IMR-90 (cell line): ENCODE results near the gene TPH1. TPM values are rescaled to one million over a fixed set of nuclear protein-coding genes. Genes with fewer than 3 reads are reported as not detected.

Experiments
- ATAC-seq: fragments of 200-7000 bp; cut with Tn5 transposase; 2 replicates; pipeline ENCODE4 v1.9.1; 2020; ENCODE audit warnings: low read depth, mild to moderate bottlenecking, moderate library complexity
- BruUV-seq: library from RNA; stranded (reverse); fragments of 400-500 nt; replicated peaks from 2 replicates; lab custom pipeline; 2021; lab: Mats Ljungman, UMichigan
- CTCF ChIA-PET: fragments of 300-600 bp; formaldehyde crosslinking; extraction: SDS; loops from one replicate; lab custom pipeline; 2021; ENCODE audit warnings: antibody characterized with exemption; lab: Yijun Ruan, JAX
- POLR2A ChIA-PET: fragments of 300-600 bp; sonication (Branson Sonifier 250); formaldehyde crosslinking; loops from one replicate; lab custom pipeline; 2022; ENCODE audit warnings: antibody characterized with exemption; ENCODE audit not compliant: unreplicated experiment; lab: Charles Lee
- DNase-seq: peaks from one replicate; pipeline ENCODE4 v3.0.0; 2013
- H2AFZ ChIP-seq: replicated peaks from 2 replicates; pipeline ENCODE3; 2013; ENCODE audit warnings: low read length, mild to moderate bottlenecking; ENCODE audit not compliant: poor library complexity
- H2AK5ac ChIP-seq: 2 replicates; pipeline ENCODE4 v1.6.1; 2013; ENCODE audit warnings: low read depth, low read length, inconsistent platforms
- H2AK9ac ChIP-seq: replicated peaks from 2 replicates; pipeline ENCODE3; 2013; ENCODE audit warnings: mild to moderate bottlenecking, low read depth, low read length, moderate library complexity; ENCODE audit not compliant: poor library complexity
- H2BK120ac ChIP-seq: 2 replicates; pipeline ENCODE4 v1.6.1; 2013; ENCODE audit warnings: low read depth, low read length, inconsistent platforms
- H2BK15ac ChIP-seq: 3 replicates; pipeline ENCODE4 v1.6.1; 2013; ENCODE audit warnings: low read depth, low read length, inconsistent platforms
- H2BK20ac ChIP-seq: 2 replicates; pipeline ENCODE4 v1.6.1; 2013; ENCODE audit warnings: low read depth, mild to moderate bottlenecking, inconsistent platforms, low read length, moderate library complexity
- H2BK5ac ChIP-seq: 2 replicates; pipeline ENCODE4 v1.6.1; 2013; ENCODE audit warnings: mild to moderate bottlenecking, low read depth, low read length, inconsistent platforms; ENCODE audit not compliant: poor library complexity, severe bottlenecking
- H3K14ac ChIP-seq: replicated peaks from 2 replicates; pipeline ENCODE4 v1.6.1; 2013; ENCODE audit warnings: low read depth, low read length, inconsistent platforms
- H3K18ac ChIP-seq: 2 replicates; pipeline ENCODE4 v1.6.1; 2013; ENCODE audit warnings: low read depth, low read length, control low read depth
- H3K23ac ChIP-seq: 2 replicates; pipeline ENCODE4 v1.6.1; 2013; ENCODE audit warnings: low read depth, low read length, inconsistent platforms
- H3K27ac ChIP-seq: 2 replicates; pipeline ENCODE4 v1.5.1; 2013; ENCODE audit warnings: mild to moderate bottlenecking, control low read depth, low read length; ENCODE audit not compliant: insufficient read depth
- H3K27me3 ChIP-seq: 2 replicates; pipeline ENCODE4 v1.6.1; 2013; ENCODE audit warnings: low read length; ENCODE audit not compliant: control insufficient read depth, insufficient read depth
- H3K36me3 ChIP-seq: 2 replicates; pipeline ENCODE4 v1.6.1; 2013; ENCODE audit warnings: low read length, mixed read lengths; ENCODE audit not compliant: control insufficient read depth, insufficient read depth
- H3K4ac ChIP-seq: 2 replicates; pipeline ENCODE4 v1.6.1; 2013; ENCODE audit warnings: low read depth, low read length, inconsistent platforms
- H3K4me1 ChIP-seq: 2 replicates; pipeline ENCODE4 v1.6.1; 2013; ENCODE audit warnings: low read length, mixed read lengths; ENCODE audit not compliant: control insufficient read depth, insufficient read depth
- H3K4me2 ChIP-seq: 2 replicates; pipeline ENCODE4 v1.6.1; 2013; ENCODE audit warnings: low read depth, mild to moderate bottlenecking, control low read depth, low read length, moderate library complexity
- H3K4me3 ChIP-seq: 2 replicates; pipeline ENCODE4 v1.5.1; 2013; ENCODE audit warnings: low read depth, mild to moderate bottlenecking, control low read depth, low read length, moderate library complexity; ENCODE audit not compliant: insufficient read depth
- H3K56ac ChIP-seq: 2 replicates; pipeline ENCODE4 v1.6.1; 2013; ENCODE audit warnings: low read length, inconsistent platforms; ENCODE audit not compliant: insufficient read depth; ENCODE audit errors: extremely low read depth
- H3K79me1 ChIP-seq, 2 experiments: 2 replicates each; pipeline ENCODE4 v1.6.1; 2013; ENCODE audit warnings: low read length in 2 of 2, inconsistent platforms in 1 of 2, low read depth in 1 of 2
- H3K9ac ChIP-seq: 2 replicates; pipeline ENCODE4 v1.6.1; 2013; ENCODE audit warnings: low read depth, low read length, control low read depth
- H3K9me1 ChIP-seq: 2 replicates; pipeline ENCODE4 v1.6.1; 2013; ENCODE audit warnings: low read length, inconsistent platforms; ENCODE audit not compliant: insufficient read depth
- H3K9me3 ChIP-seq: 2 replicates; pipeline ENCODE4 v1.6.1; 2013; ENCODE audit warnings: low read length; ENCODE audit not compliant: control insufficient read depth, insufficient read depth
- H4K20me1 ChIP-seq: 2 replicates; pipeline ENCODE4 v1.6.1; 2013; ENCODE audit warnings: low read length, inconsistent platforms; ENCODE audit not compliant: insufficient read depth
- H4K5ac ChIP-seq: 2 replicates; pipeline ENCODE4 v1.6.1; 2013; ENCODE audit warnings: mild to moderate bottlenecking, low read depth, low read length, control low read depth
- H4K8ac ChIP-seq, 2 experiments: 2 replicates each; pipeline ENCODE4 v1.6.1; 2013; ENCODE audit warnings: low read depth in 2 of 2, low read length in 2 of 2, control low read depth in 1 of 2, inconsistent platforms in 1 of 2
- H4K91ac ChIP-seq: 2 replicates; pipeline ENCODE4 v1.6.1; 2013; ENCODE audit warnings: low read depth, low read length, inconsistent platforms; ENCODE audit not compliant: insufficient read depth
- BHLHE40 ChIP-seq: fragments of 150-350 bp; IDR thresholded peaks from 2 replicates; pipeline ENCODE4 v1.6.1; 2016; ENCODE audit warnings: mild to moderate bottlenecking, low read depth, low read length
- CEBPB ChIP-seq: IDR thresholded peaks from 2 replicates; pipeline ENCODE4 v1.6.1; 2012; ENCODE audit warnings: low read depth, low read length, improper control_type of control experiment
- CHD1 ChIP-seq: IDR thresholded peaks from 2 replicates; pipeline ENCODE4 v1.6.1; 2012; ENCODE audit warnings: low read depth, low read length, improper control_type of control experiment
- FOS ChIP-seq: fragments of 150-350 bp; IDR thresholded peaks from 2 replicates; pipeline ENCODE4 v1.6.1; 2016; ENCODE audit warnings: low read depth, low read length
- MAFK ChIP-seq: IDR thresholded peaks from 2 replicates; pipeline ENCODE4 v1.6.1; 2012; ENCODE audit warnings: low read depth, low read length, improper control_type of control experiment
- MAZ ChIP-seq: IDR thresholded peaks from 2 replicates; pipeline ENCODE4 v1.6.1; 2012; ENCODE audit warnings: low read depth, mild to moderate bottlenecking, low read length, improper control_type of control experiment, moderate library complexity, borderline replicate concordance
- MXI1 ChIP-seq: IDR thresholded peaks from 2 replicates; pipeline ENCODE4 v1.6.1; 2012; ENCODE audit warnings: low read depth, mild to moderate bottlenecking, low read length, moderate library complexity, borderline replicate concordance
- NFE2L2 ChIP-seq: fragments of 150-350 bp; IDR thresholded peaks from 2 replicates; pipeline ENCODE4 v1.6.1; 2016; ENCODE audit warnings: low read depth, mild to moderate bottlenecking, low read length
- POLR2A ChIP-seq: IDR thresholded peaks from 2 replicates; pipeline ENCODE4 v1.6.1; 2012; ENCODE audit warnings: mild to moderate bottlenecking, low read depth, low read length
- RAD21 ChIP-seq: IDR thresholded peaks from 2 replicates; pipeline ENCODE4 v1.6.1; 2012; ENCODE audit warnings: low read length, improper control_type of control experiment
- RCOR1 ChIP-seq: IDR thresholded peaks from 2 replicates; pipeline ENCODE4 v1.6.1; 2012; ENCODE audit warnings: mild to moderate bottlenecking, low read length, improper control_type of control experiment; ENCODE audit not compliant: insufficient replicate concordance
- RFX5 ChIP-seq: IDR thresholded peaks from 2 replicates; pipeline ENCODE4 v1.8.0; 2012; ENCODE audit warnings: low read depth, mild to moderate bottlenecking, low read length, moderate library complexity
- SMC3 ChIP-seq: fragments of 150-350 bp; IDR thresholded peaks from 2 replicates; pipeline ENCODE4 v1.6.1; 2016; ENCODE audit warnings: low read depth, mild to moderate bottlenecking, antibody characterized with exemption, low read length, moderate library complexity
- WGBS, 2 experiments: methylation state at CpG; one replicate each; pipeline versions ENCODE4 v1.1.5 to v1.1.7; 2013; ENCODE audit warnings: missing lambda C conversion rate in 2 of 2; ENCODE audit not compliant: insufficient read length in 1 of 2; ENCODE audit errors: extremely low coverage in 2 of 2; 5-methylcytosine and 5-hydroxymethylcytosine counted together
- dilution Hi-C: fragments of 300-500 bp; cut with HindIII; formaldehyde crosslinking; loops from one replicate; pipeline ENCODE4 v1.14.3; 2018; ENCODE audit warnings: low sequenced_read_pairs; ENCODE audit not compliant: unreplicated experiment
- in situ Hi-C: fragments of 300-500 bp; cut with MboI; formaldehyde crosslinking; loops from 3 replicates; pipeline ENCODE4 v1.14.3; 2019; ENCODE audit warnings: low sequenced_read_pairs, inconsistent platforms, mixed read lengths
- intact Hi-C: fragments of 100-400 bp; cut with micrococcal nuclease; formaldehyde crosslinking; loops from 2 replicates; pipeline ENCODE4 v1.10.0; 2022
- polyA plus RNA-seq, 3 experiments: library from polyadenylated mRNA; depleted of rRNA; stranded (reverse); fragments of >200 nt; gene quantifications; 2 replicates each; pipeline ENCODE4 v1.2.3, GENCODE V29; 2012; ENCODE audit warnings: low replicate concordance in 1 of 3
- total RNA-seq: library from RNA; depleted of rRNA; stranded (reverse); fragments of >200 nt; gene quantifications from 2 replicates; pipeline ENCODE4 v1.2.3, GENCODE V29; 2012
- TF ChIP-seq, protein P1 (sequence below): fragments of 150-350 bp; IDR thresholded peaks from 2 replicates; pipeline ENCODE4 v1.6.1; 2016; ENCODE audit warnings: low read depth, mild to moderate bottlenecking, low read length, moderate library complexity, borderline replicate concordance
- TF ChIP-seq, protein P2 (sequence below): fragments of 150-350 bp; IDR thresholded peaks from 2 replicates; pipeline ENCODE4 v1.6.1; 2017; ENCODE audit warnings: mild to moderate bottlenecking, antibody characterized with exemption, low read length, low read depth
- TF ChIP-seq, protein P3 (sequence below): conservative IDR thresholded peaks from 2 replicates; pipeline ENCODE4 v1.5.1; 2012; ENCODE audit warnings: mild to moderate bottlenecking, low read depth, low read length, improper control_type of control experiment

The TPH1 gene
- total and polyA plus RNA-seq, 2 of the 4 experiments (the other 2 are of a cell fraction), result under 0.01 to 0.07 TPM

DNA sequence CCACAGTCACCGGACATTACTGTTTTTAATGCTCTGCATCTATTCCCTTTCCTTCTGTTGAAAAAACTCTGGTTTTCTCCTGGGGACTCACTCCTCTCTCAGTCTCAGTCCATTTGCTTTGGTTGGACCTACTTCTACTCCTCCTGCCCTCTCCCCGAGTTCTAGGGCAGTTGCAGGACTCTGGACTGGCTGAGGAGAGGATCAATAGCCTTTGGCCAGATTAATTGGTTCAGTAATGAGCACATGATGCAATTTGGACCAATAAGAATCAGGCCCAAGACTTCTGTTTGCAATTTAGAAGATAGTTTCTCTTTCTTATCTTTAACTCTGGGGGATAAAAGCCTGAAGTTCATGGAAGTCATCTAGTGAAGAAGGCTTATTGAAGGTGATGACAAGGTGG lies 15.3 kb upstream of the TPH1 start:
- H2BK5ac ChIP-seq, result no peak overlapping the region
- H3K4me1 ChIP-seq, result no peaks in the 10 kb centered on the region
- no peak overlapping the region for H3K9ac ChIP-seq
- H3K4me3 ChIP-seq, result no peak overlapping the region
- H3K23ac ChIP-seq, result no peak overlapping the region
- TF ChIP-seq MAZ (no peak), MXI1 (no peak), RCOR1 (no peak), NFE2L2 (no peak), CHD1 (no peak), RFX5 (no peak), FOS (no peak), POLR2A (no peak), BHLHE40 (no peak), MAFK (no peak), CEBPB (no peak), RAD21 (no peak), SMC3 (no peak)
- TF ChIP-seq, protein P1, sequence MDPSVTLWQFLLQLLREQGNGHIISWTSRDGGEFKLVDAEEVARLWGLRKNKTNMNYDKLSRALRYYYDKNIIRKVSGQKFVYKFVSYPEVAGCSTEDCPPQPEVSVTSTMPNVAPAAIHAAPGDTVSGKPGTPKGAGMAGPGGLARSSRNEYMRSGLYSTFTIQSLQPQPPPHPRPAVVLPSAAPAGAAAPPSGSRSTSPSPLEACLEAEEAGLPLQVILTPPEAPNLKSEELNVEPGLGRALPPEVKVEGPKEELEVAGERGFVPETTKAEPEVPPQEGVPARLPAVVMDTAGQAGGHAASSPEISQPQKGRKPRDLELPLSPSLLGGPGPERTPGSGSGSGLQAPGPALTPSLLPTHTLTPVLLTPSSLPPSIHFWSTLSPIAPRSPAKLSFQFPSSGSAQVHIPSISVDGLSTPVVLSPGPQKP, result no peak
- TF ChIP-seq, protein P2, sequence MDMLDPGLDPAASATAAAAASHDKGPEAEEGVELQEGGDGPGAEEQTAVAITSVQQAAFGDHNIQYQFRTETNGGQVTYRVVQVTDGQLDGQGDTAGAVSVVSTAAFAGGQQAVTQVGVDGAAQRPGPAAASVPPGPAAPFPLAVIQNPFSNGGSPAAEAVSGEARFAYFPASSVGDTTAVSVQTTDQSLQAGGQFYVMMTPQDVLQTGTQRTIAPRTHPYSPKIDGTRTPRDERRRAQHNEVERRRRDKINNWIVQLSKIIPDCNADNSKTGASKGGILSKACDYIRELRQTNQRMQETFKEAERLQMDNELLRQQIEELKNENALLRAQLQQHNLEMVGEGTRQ, result no peak
- TF ChIP-seq, protein P3, sequence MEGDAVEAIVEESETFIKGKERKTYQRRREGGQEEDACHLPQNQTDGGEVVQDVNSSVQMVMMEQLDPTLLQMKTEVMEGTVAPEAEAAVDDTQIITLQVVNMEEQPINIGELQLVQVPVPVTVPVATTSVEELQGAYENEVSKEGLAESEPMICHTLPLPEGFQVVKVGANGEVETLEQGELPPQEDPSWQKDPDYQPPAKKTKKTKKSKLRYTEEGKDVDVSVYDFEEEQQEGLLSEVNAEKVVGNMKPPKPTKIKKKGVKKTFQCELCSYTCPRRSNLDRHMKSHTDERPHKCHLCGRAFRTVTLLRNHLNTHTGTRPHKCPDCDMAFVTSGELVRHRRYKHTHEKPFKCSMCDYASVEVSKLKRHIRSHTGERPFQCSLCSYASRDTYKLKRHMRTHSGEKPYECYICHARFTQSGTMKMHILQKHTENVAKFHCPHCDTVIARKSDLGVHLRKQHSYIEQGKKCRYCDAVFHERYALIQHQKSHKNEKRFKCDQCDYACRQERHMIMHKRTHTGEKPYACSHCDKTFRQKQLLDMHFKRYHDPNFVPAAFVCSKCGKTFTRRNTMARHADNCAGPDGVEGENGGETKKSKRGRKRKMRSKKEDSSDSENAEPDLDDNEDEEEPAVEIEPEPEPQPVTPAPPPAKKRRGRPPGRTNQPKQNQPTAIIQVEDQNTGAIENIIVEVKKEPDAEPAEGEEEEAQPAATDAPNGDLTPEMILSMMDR, result no peak
- no peak overlapping the region for H2AFZ ChIP-seq
- no peak overlapping the region for H2BK120ac ChIP-seq
- H3K14ac ChIP-seq, result no peak overlapping the region
- dilution Hi-C loops, result no loop called here
- no peaks in the 10 kb centered on the region for H4K20me1 ChIP-seq
- ATAC-seq, result no peak
- H3K9me1 ChIP-seq, result no peaks in the 10 kb centered on the region
- no peak overlapping the region for H3K56ac ChIP-seq
- ChIA-PET CTCF (no interaction called here), POLR2A (no interaction called here)
- H4K91ac ChIP-seq, result no peak overlapping the region
- H3K18ac ChIP-seq, result no peak overlapping the region
- H4K8ac ChIP-seq, result no peak overlapping the region
- BruUV-seq, result no TSS peak
- no CpG with 5 or more reads among the region's 2 CpGs for WGBS, 2 experiments
- H4K5ac ChIP-seq, result no peak overlapping the region
- H3K36me3 ChIP-seq, result no peaks in the 10 kb centered on the region
- H2AK5ac ChIP-seq, result no peak overlapping the region
- H3K4me2 ChIP-seq, result no peak overlapping the region
- H3K79me1 ChIP-seq, result no peaks in the 10 kb centered on the region
- no peak overlapping the region for H2BK15ac ChIP-seq
- no peak overlapping the region for H2BK20ac ChIP-seq
- no peak overlapping the region for H2AK9ac ChIP-seq
- no peak overlapping the region for H3K4ac ChIP-seq
- no peak overlapping the region for H3K27ac ChIP-seq
- H3K9me3 ChIP-seq, result no peaks in the 10 kb centered on the region
- in situ Hi-C loops, result no loop called here
- no peak for DNase-seq
- H3K27me3 ChIP-seq, result no peaks in the 10 kb centered on the region
- intact Hi-C loops, result no loop called here
